ENCODE results near the gene TUB.

TUB gene

GRCh38 chr11:8086571-8086970 is 5.6 kb downstream of the TUB start:
- Histone ChIP-seq H3K27me3 (replicated peaks) (no peaks in the 10 kb centered on the region), H3K36me3 (replicated peaks) (no peaks in the 10 kb centered on the region), H3K27ac (no peak overlapping the region), H3K4me3 (ENCODE audit: low read depth, low read length) (no peak overlapping the region)
- in situ Hi-C loops (cut with HindIII; ENCODE audit: low pct_ligation_motif_present, low sequenced_read_pairs): no loop called here
- no peak for TF ChIP-seq CTCF (IDR thresholded peaks at IDR 0.05; ENCODE audit: low read depth, low read length, missing control alignments)
- no peak for DNase-seq

- Histone ChIP-seq H3K36me3 (replicated peaks) (no peaks in the 10 kb centered on the region), H3K27me3 (replicated peaks) (no peaks in the 10 kb centered on the region), H3K4me3 (ENCODE audit: low read depth, low read length) (no peak overlapping the region), H3K27ac (no peak overlapping the region)
- in situ Hi-C loops (cut with HindIII; ENCODE audit: low pct_ligation_motif_present, low sequenced_read_pairs): no loop called here
- DNase-seq: no peak
- TF ChIP-seq CTCF (IDR thresholded peaks at IDR 0.05; ENCODE audit: low read depth, low read length, missing control alignments): peak; percentile 57
Observed at GRCh38 chr11:8087185-8087584, 6.2 kb downstream of the TUB start.

- Histone ChIP-seq H3K27ac (no peak overlapping the region), H3K36me3 (replicated peaks) (no peaks in the 10 kb centered on the region), H3K4me3 (ENCODE audit: low read depth, low read length) (no peak overlapping the region), H3K27me3 (replicated peaks) (no peaks in the 10 kb centered on the region)
- DNase-seq: no peak
- no peak for TF ChIP-seq CTCF (IDR thresholded peaks at IDR 0.05; ENCODE audit: low read depth, low read length, missing control alignments)
- in situ Hi-C loops (cut with HindIII; ENCODE audit: low pct_ligation_motif_present, low sequenced_read_pairs): no loop called here
Observed at GRCh38 chr11:8087756-8088155, 6.7 kb downstream of the TUB start.

GRCh38 chr11:8089791-8090510 is 8.9 kb downstream of the TUB start:
- Histone ChIP-seq H3K4me3 (ENCODE audit: low read depth, low read length) (no peak overlapping the region), H3K27me3 (replicated peaks) (no peaks in the 10 kb centered on the region), H3K27ac (no peak overlapping the region), H3K36me3 (replicated peaks) (no peaks in the 10 kb centered on the region)
- DNase-seq: no peak
- TF ChIP-seq CTCF (IDR thresholded peaks at IDR 0.05; ENCODE audit: low read depth, low read length, missing control alignments): no peak
- in situ Hi-C loops (cut with HindIII; ENCODE audit: low pct_ligation_motif_present, low sequenced_read_pairs): no loop called here

- peak; percentile 37 for DNase-seq
- Histone ChIP-seq H3K4me3 (ENCODE audit: low read depth, low read length) (no peak overlapping the region), H3K27me3 (replicated peaks) (no peaks in the 10 kb centered on the region), H3K36me3 (replicated peaks) (no peaks in the 10 kb centered on the region), H3K27ac (no peak overlapping the region)
- in situ Hi-C loops (cut with HindIII; ENCODE audit: low pct_ligation_motif_present, low sequenced_read_pairs): no loop called here
- TF ChIP-seq CTCF (IDR thresholded peaks at IDR 0.05; ENCODE audit: low read depth, low read length, missing control alignments): peak; percentile 82
Observed at GRCh38 chr11:8090756-8091155, 9.7 kb downstream of the TUB start.

- H3K27me3 ChIP-seq (replicated peaks): no peaks in the 10 kb centered on the region
- in situ Hi-C loops (cut with HindIII; ENCODE audit: low pct_ligation_motif_present, low sequenced_read_pairs): no loop called here
- H3K4me3 ChIP-seq (ENCODE audit: low read depth, low read length): no peak overlapping the region
Observed at GRCh38 chr11:8091721-8092120, 10.7 kb downstream of the TUB start.

More at GRCh38 chr11:8091721-8092120, 10.7 kb downstream of the TUB start:
- no peak for DNase-seq
- H3K36me3 ChIP-seq (replicated peaks): no peaks in the 10 kb centered on the region
- TF ChIP-seq CTCF (IDR thresholded peaks at IDR 0.05; ENCODE audit: low read depth, low read length, missing control alignments): no peak
- no peak overlapping the region for H3K27ac ChIP-seq
